HepG2 (cell line): ENCODE data around the gene LGALS1. TPM values are rescaled to one million over a fixed set of nuclear protein-coding genes. Genes with fewer than 3 reads are reported as not detected.

Source experiments
- BRCA1 ChIP-seq: sonication (generic); formaldehyde crosslinking; IDR thresholded peaks from 2 replicates; pipeline ENCODE4 v1.4.0; 2020; ENCODE audit warnings: missing genetic modification reagents
- DBP ChIP-seq: sonication (generic); formaldehyde crosslinking; IDR thresholded peaks from 2 replicates; pipeline ENCODE4 v1.4.0; 2020; ENCODE audit warnings: missing genetic modification reagents; ENCODE audit errors: not compliant biosample characterization
- GABPA ChIP-seq, 2 experiments: IDR thresholded peaks; 2 replicates each; pipeline ENCODE4 v1.6.1; 2011 to 2016; ENCODE audit warnings: low read depth in 2 of 2, low read length in 1 of 2, missing biosample characterization in 1 of 2, missing genetic modification characterization in 1 of 2
- HDAC6 ChIP-seq: fragments of 200-600 bp; sonication (generic); IDR thresholded peaks from 2 replicates; pipeline ENCODE4 v1.7.0; 2017; ENCODE audit warnings: mild to moderate bottlenecking, antibody characterized with exemption, low read length, low read depth
- HMGXB4 ChIP-seq, 2 experiments: sonication (generic) in 1 of 2; formaldehyde crosslinking in 1 of 2; IDR thresholded peaks; 2 replicates each; pipeline versions ENCODE4 v1.4.0 to v1.6.1; 2018 to 2020; ENCODE audit warnings: missing genetic modification reagents in 2 of 2, borderline replicate concordance in 1 of 2, low read depth in 1 of 2, mild to moderate bottlenecking in 1 of 2, missing biosample characterization in 1 of 2
- HNRNPK ChIP-seq: fragments of 200-400 bp; formaldehyde crosslinking; IDR thresholded peaks from 2 replicates; pipeline ENCODE4 v1.6.1; 2018; ENCODE audit warnings: low read length, low read depth, moderate library complexity, mild to moderate bottlenecking; ENCODE audit not compliant: poor library complexity, severe bottlenecking
- IRX3 ChIP-seq: sonication (generic); formaldehyde crosslinking; IDR thresholded peaks from 2 replicates; pipeline ENCODE4 v1.8.1; 2023; ENCODE audit warnings: mild to moderate bottlenecking, low read depth, missing genetic modification reagents, borderline replicate concordance
- MAFF ChIP-seq: IDR thresholded peaks from 2 replicates; pipeline ENCODE4 v1.6.1; 2011; ENCODE audit warnings: low read depth, low read length, improper control_type of control experiment
- PAF1 ChIP-seq: IDR thresholded peaks from 2 replicates; pipeline ENCODE4 v1.6.1; 2016; ENCODE audit warnings: missing genetic modification reagents, missing compliant biosample characterization
- POLR2AphosphoS2 ChIP-seq: IDR thresholded peaks from 2 replicates; pipeline ENCODE4 v1.6.1; 2011; ENCODE audit warnings: low read depth, low read length, improper control_type of control experiment
- PRDM10 ChIP-seq: sonication (generic); formaldehyde crosslinking; IDR thresholded peaks from 2 replicates; pipeline ENCODE4 v1.4.0; 2020; ENCODE audit warnings: low read depth, missing genetic modification reagents
- RARA ChIP-seq: IDR thresholded peaks from 2 replicates; pipeline ENCODE4 v1.6.1; 2016; ENCODE audit warnings: missing genetic modification reagents, missing compliant biosample characterization
- TMF1 ChIP-seq: sonication (generic); formaldehyde crosslinking; IDR thresholded peaks from 2 replicates; pipeline ENCODE4 v1.8.1; 2022; ENCODE audit warnings: low read depth, missing genetic modification reagents
- ZFP37 ChIP-seq: sonication (generic); formaldehyde crosslinking; IDR thresholded peaks from 2 replicates; pipeline ENCODE4 v1.4.0; 2020; ENCODE audit warnings: missing genetic modification reagents, borderline replicate concordance
- ZMAT5 ChIP-seq: sonication (generic); formaldehyde crosslinking; IDR thresholded peaks from 2 replicates; pipeline ENCODE4 v1.5.0; 2020; ENCODE audit warnings: mild to moderate bottlenecking, low read depth, missing genetic modification reagents, borderline replicate concordance
- ZNF136 ChIP-seq: sonication (generic); formaldehyde crosslinking; IDR thresholded peaks from 2 replicates; pipeline ENCODE4 v1.8.1; 2022; ENCODE audit warnings: low read depth, mild to moderate bottlenecking, moderate library complexity, missing genetic modification reagents
- ZNF431 ChIP-seq: sonication (generic); formaldehyde crosslinking; IDR thresholded peaks from 2 replicates; pipeline ENCODE4 v1.9.0; 2022; ENCODE audit warnings: missing genetic modification reagents, low read depth, mild to moderate bottlenecking, borderline replicate concordance
- ZNF557 ChIP-seq: sonication (generic); formaldehyde crosslinking; IDR thresholded peaks from 2 replicates; pipeline ENCODE4 v1.4.0; 2020; ENCODE audit warnings: missing genetic modification reagents
- ZNF563 ChIP-seq: sonication (generic); formaldehyde crosslinking; IDR thresholded peaks from 2 replicates; pipeline ENCODE4 v1.8.0; 2022; ENCODE audit warnings: mild to moderate bottlenecking, moderate library complexity, missing genetic modification reagents
- ZSCAN30 ChIP-seq: sonication (generic); formaldehyde crosslinking; IDR thresholded peaks from 2 replicates; pipeline ENCODE4 v1.5.0; 2020; ENCODE audit warnings: mild to moderate bottlenecking, missing genetic modification reagents
- polyA plus RNA-seq, 8 experiments: library from polyadenylated mRNA; depleted of rRNA in 3 of 8; stranded (reverse) in 7 of 8; unstranded in 1 of 8; fragments of >200 nt; fragmentation: Illumina TruSeq in 4 of 8; extraction: Trizol in 4 of 8; gene quantifications; 2 replicates each; pipeline versions ENCODE4 v1.2.1 to v1.2.3, GENCODE V29; 2011 to 2016; ENCODE audit warnings: low read depth in 4 of 8, missing spikeins in 1 of 8, mixed read lengths in 1 of 8; ENCODE audit not compliant: insufficient read depth in 1 of 8
- total RNA-seq, 5 experiments: library from RNA; depleted of rRNA; stranded (reverse); fragments of >200 nt; fragmentation: Illumina TruSeq; extraction: Trizol; gene quantifications; 2 replicates each; pipeline ENCODE4 v1.2.3, GENCODE V29; 2016; ENCODE audit warnings: low read depth in 1 of 5

LGALS1 gene
- total and polyA plus RNA-seq, 2 of the 13 experiments (the other 11 are each of a cell fraction or from before 2014, with no cell fraction given) = 103 to 858 TPM

- TF ChIP-seq HMGXB4 (CRISPR knock-in tag; IDR thresholded peaks at IDR 0.05; ENCODE audit: borderline replicate concordance in 1 of 2, low read depth in 1 of 2) (peak; percentile 70 to 79; a peak in 2 of 4 replicates), TMF1 (CRISPR knock-in tag) (peak; percentile 40; the same call in 1 of the 2 replicates), HNRNPK (no peak), ZNF136 (CRISPR knock-in tag) (no peak; the same call in 1 of the 2 replicates), ZSCAN30 (CRISPR knock-in tag) (no peak), ZNF563 (peak; percentile 92; the same call in 1 of the 2 replicates), BRCA1 (CRISPR knock-in tag) (peak; percentile 64; the same call in 1 of the 2 replicates), DBP (CRISPR knock-in tag) (no peak), GABPA (IDR thresholded peaks at IDR 0.05; ENCODE audit: low read depth, low read length) (peak; percentile 93), GABPA (CRISPR knock-in tag; IDR thresholded peaks at IDR 0.05; ENCODE audit: low read depth) (peak; percentile 98), ZNF557 (CRISPR knock-in tag) (no peak), PRDM10 (CRISPR knock-in tag) (0 out of 2 replicates have a peak, but pooled peaks have one; percentile 34), ZNF431 (CRISPR knock-in tag) (no peak), PAF1 (CRISPR knock-in tag) (no peak), ZFP37 (0 out of 2 replicates have a peak, but pooled peaks have one; percentile 8), POLR2AphosphoS2 (no peak), RARA (peak; percentile 33; the same call in 1 of the 2 replicates), HDAC6 (no peak), MAFF (no peak), IRX3 (CRISPR knock-in tag) (no peak), ZMAT5 (CRISPR knock-in tag) (no peak)
Observed at GRCh38 chr22:37686002-37686982, 10.9 kb downstream of the LGALS1 start, which contains the start of gene NOL12 (continued).
